ENCODE data around the gene PDIK1L. TPM values are rescaled to one million over a fixed set of nuclear protein-coding genes. Genes with fewer than 3 reads are reported as not detected.

The PDIK1L gene
- total and polyA plus RNA-seq, 9 of the 15 experiments (the other 6 are each of a cell fraction or from before 2014, with no cell fraction given) = 12.8 to 30.2 (median 21.5) TPM

- TF ChIP-seq ZNF318 (IDR thresholded peaks at IDR 0.05; ENCODE audit: borderline replicate concordance in 1 of 2, low read depth in 1 of 2) = peak in 1 of 2 experiments; percentile 85; a peak in 2 of 4 replicates
- TF ChIP-seq ZNF395 (CRISPR knock-in tag; IDR thresholded peaks at IDR 0.05) = peak; percentile 76; the same call in 1 of the 2 replicates
- 0 out of 2 replicates have a peak, but pooled peaks have one; percentile 41 for TF ChIP-seq PHTF2 (CRISPR knock-in tag; IDR thresholded peaks at IDR 0.05)
- TF ChIP-seq E2F8 (IDR thresholded peaks at IDR 0.05; ENCODE audit: low read depth, partially characterized antibody) = peak; percentile 62
- no peak for TF ChIP-seq ZNF518B (CRISPR knock-in tag; IDR thresholded peaks at IDR 0.05)
- no peak for TF ChIP-seq ZNF512 (tag; IDR thresholded peaks at IDR 0.05)
These were observed 14.9 kb downstream of the PDIK1L start (continued) for GRCh38 chr1:26126321-26127084.
